HepG2 (cell line): Measurements from ENCODE around the gene DNAI2. TPM values are rescaled to one million over a fixed set of nuclear protein-coding genes. Genes with fewer than 3 reads are reported as not detected.

Source experiments
- ATAC-seq: fragments of 200-7000 bp; cut with Tn5 transposase; 3 replicates; pipeline ENCODE4 v1.9.1; 2020; ENCODE audit warnings: mild to moderate bottlenecking, moderate library complexity
- BruUV-seq: library from RNA; stranded (reverse); fragments of 400-500 nt; replicated peaks from 2 replicates; lab custom pipeline; 2021; lab: Mats Ljungman, UMichigan
- CTCF ChIA-PET: fragments of 300-600 bp; formaldehyde crosslinking; extraction: SDS; loops from one replicate; lab custom pipeline; 2021; ENCODE audit warnings: low total read pairs, inconsistent platforms, low intra/inter-chr PET ratio; lab: Yijun Ruan, JAX
- POLR2A ChIA-PET: fragments of 350-600 bp; sonication (Branson Sonifier 250); formaldehyde crosslinking; loops from one replicate; lab custom pipeline; 2020; ENCODE audit warnings: antibody characterized with exemption, inconsistent platforms; lab: Yijun Ruan, JAX
- DNase-seq: peaks from one replicate; pipeline ENCODE4 v3.0.0-alpha.2; 2015; ENCODE audit warnings: low spot score
- FAIRE-seq: peaks from 3 replicates; lab custom pipeline; 2011; peaks lifted over from hg19 to GRCh38; lab: Jason Lieb, UNC
- H2AFZ ChIP-seq: one replicate; pipeline ENCODE4 v1.6.1; 2011; ENCODE audit warnings: low read length, inconsistent platforms
- H3K27ac ChIP-seq: fragments of 300-600 bp; 3 replicates; pipeline ENCODE4 v1.8.0; 2011; ENCODE audit warnings: mixed run types, mild to moderate bottlenecking, mixed read lengths, low read length, inconsistent platforms; ENCODE audit not compliant: insufficient read depth; ENCODE audit errors: extremely low read length
- H3K27me3 ChIP-seq, 2 experiments: fragments of 200-600 bp in 1 of 2; 2 replicates in 1 of 2; 3 replicates in 1 of 2; pipeline versions ENCODE4 v1.6.0 to v1.8.0; 2011; ENCODE audit warnings: low read length in 2 of 2, mild to moderate bottlenecking in 2 of 2, moderate library complexity in 2 of 2, inconsistent platforms in 1 of 2; ENCODE audit not compliant: insufficient read depth in 2 of 2, control insufficient read depth in 1 of 2
- H3K36me3 ChIP-seq, 2 experiments: fragments of 200-600 bp in 1 of 2; replicated peaks in 1 of 2; 2 replicates in 1 of 2; 3 replicates in 1 of 2; pipeline versions ENCODE4 v1.5.1 to v1.8.0; 2011; ENCODE audit warnings: low read length in 2 of 2, inconsistent platforms in 1 of 2; ENCODE audit not compliant: insufficient read depth in 2 of 2, control insufficient read depth in 1 of 2
- H3K4me1 ChIP-seq: 2 replicates; pipeline ENCODE4 v1.5.1; 2012; ENCODE audit warnings: low read length, inconsistent platforms; ENCODE audit not compliant: insufficient read depth
- H3K4me2 ChIP-seq: 2 replicates; pipeline ENCODE4 v1.6.0; 2011; ENCODE audit warnings: low read depth, low read length, inconsistent platforms
- H3K4me3 ChIP-seq, 3 experiments: fragments of 200-600 bp in 1 of 3; sonication (generic), shearing (Covaris generic) in 1 of 3; replicated peaks in 1 of 3; 2 replicates each; pipeline ENCODE4 v1.5.1; 2011 to 2016; ENCODE audit warnings: low read length in 3 of 3, inconsistent platforms in 2 of 3, low read depth in 2 of 3, mild to moderate bottlenecking in 2 of 3, control low read depth in 1 of 3, mixed read lengths in 1 of 3; ENCODE audit not compliant: insufficient read depth in 1 of 3
- H3K79me2 ChIP-seq: one replicate; pipeline ENCODE4 v1.6.1; 2011; ENCODE audit warnings: low read length, inconsistent platforms; ENCODE audit not compliant: insufficient read depth
- H3K9ac ChIP-seq: 2 replicates; pipeline ENCODE4 v1.6.0; 2011; ENCODE audit warnings: mild to moderate bottlenecking, low read depth, low read length, inconsistent platforms; ENCODE audit not compliant: insufficient read depth
- H3K9me3 ChIP-seq: 2 replicates; pipeline ENCODE4 v1.5.1; 2012; ENCODE audit warnings: mild to moderate bottlenecking, low read length
- H4K20me1 ChIP-seq: 2 replicates; pipeline ENCODE4 v1.6.0; 2011; ENCODE audit warnings: inconsistent platforms, mild to moderate bottlenecking, low read length, moderate library complexity; ENCODE audit not compliant: insufficient read depth
- ATF2 ChIP-seq: sonication (generic); formaldehyde crosslinking; IDR thresholded peaks from 2 replicates; pipeline ENCODE4 v1.4.0; 2020; ENCODE audit warnings: missing genetic modification reagents
- PITX1 ChIP-seq: sonication (generic); formaldehyde crosslinking; IDR thresholded peaks from 2 replicates; pipeline ENCODE4 v1.5.1; 2020; ENCODE audit warnings: mild to moderate bottlenecking, missing genetic modification reagents
- ZNF687 ChIP-seq: sonication (generic); formaldehyde crosslinking; IDR thresholded peaks from 2 replicates; pipeline ENCODE4 v1.5.1; 2020; ENCODE audit warnings: mild to moderate bottlenecking, missing genetic modification reagents, moderate library complexity
- ZNF781 ChIP-seq: sonication (generic); formaldehyde crosslinking; IDR thresholded peaks from 2 replicates; pipeline ENCODE4 v1.5.1; 2020; ENCODE audit warnings: borderline replicate concordance, mild to moderate bottlenecking, missing genetic modification reagents; ENCODE audit errors: not compliant biosample characterization
- WGBS: methylation state at CpG from one replicate; pipeline ENCODE4 v1.1.6; 2017; ENCODE audit warnings: low lambda C conversion rate; 5-methylcytosine and 5-hydroxymethylcytosine counted together
- in situ Hi-C: cut with HindIII; loops from 2 replicates; pipeline ENCODE4 v1.10.0; 2017; ENCODE audit warnings: low pct_unique_long_range_greater_than_20kb; ENCODE audit not compliant: extremely low pct_ligation_motif_present
- intact Hi-C: fragments of 100-400 bp; cut with micrococcal nuclease; formaldehyde crosslinking; loops from one replicate; pipeline ENCODE4 v1.10.0; 2022; ENCODE audit not compliant: unreplicated experiment
- polyA plus RNA-seq, 8 experiments: library from polyadenylated mRNA; depleted of rRNA in 3 of 8; stranded (reverse) in 7 of 8; unstranded in 1 of 8; fragments of >200 nt; fragmentation: Illumina TruSeq in 4 of 8; extraction: Trizol in 4 of 8; gene quantifications; 2 replicates each; pipeline versions ENCODE4 v1.2.1 to v1.2.3, GENCODE V29; 2011 to 2016; ENCODE audit warnings: low read depth in 4 of 8, missing spikeins in 1 of 8, mixed read lengths in 1 of 8; ENCODE audit not compliant: insufficient read depth in 1 of 8
- total RNA-seq, 5 experiments: library from RNA; depleted of rRNA; stranded (reverse); fragments of >200 nt; fragmentation: Illumina TruSeq; extraction: Trizol; gene quantifications; 2 replicates each; pipeline ENCODE4 v1.2.3, GENCODE V29; 2016; ENCODE audit warnings: low read depth in 1 of 5

The DNAI2 gene
- total and polyA plus RNA-seq, 2 of the 13 experiments (the other 11 are each of a cell fraction or from before 2014, with no cell fraction given), result not detected

GRCh38 chr17:74350486-74350885 is 76.5 kb downstream of the DNAI2 start:
- Histone ChIP-seq H3K9me3 (no peaks in the 10 kb centered on the region), H3K9ac (no peak overlapping the region), H3K4me2 (no peak overlapping the region), H3K36me3 (no peaks in the 10 kb centered on the region), H4K20me1 (peaks cover 2% of the 10 kb centered on the region; the same call in 1 of the 2 replicates), H3K4me1 (no peaks in the 10 kb centered on the region), H3K27me3 (peaks cover 23 to 86% of the 10 kb centered on the region in 2 experiments), H3K27ac (no peak overlapping the region), H2AFZ (no peak overlapping the region), H3K79me2 (no peaks in the 10 kb centered on the region), H3K4me3 (no peak overlapping the region)
- DNase-seq (no peak), FAIRE-seq (no peak), ATAC-seq (no peak)
- POLR2A ChIA-PET, result no interaction called here
- intact Hi-C loops, result no loop called here
- no TSS peak for BruUV-seq
- in situ Hi-C loops, result loop anchor here (5.0 kb wide), 1 partner anchor 48 kb away; no protein-coding TSS in a partner anchor
- CTCF ChIA-PET, result no interaction called here
- TF ChIP-seq ZNF781 (CRISPR knock-in tag) (no peak), PITX1 (CRISPR knock-in tag) (no peak), ATF2 (CRISPR knock-in tag) (no peak), ZNF687 (0 out of 2 replicates have a peak, but pooled peaks have one; percentile 9)
- WGBS, result 59% methylated on average over 15 of the region's 20 CpGs
